HG03097 (cell line): ENCODE data around the gene SSU72.
"Not testable (repeated sequence)": the region's sequence is repeated elsewhere in the genome, so short reads cannot be mapped to it uniquely, and the experiment has no call there.

Experiments used
- ATAC-seq: cut with Tn5 transposase; IDR thresholded peaks from one replicate; pipeline ENCODE4 v1.9.1; 2021; ENCODE audit not compliant: unreplicated experiment, low FRiP score

SSU72 gene

GRCh38 chr1:1561801-1562470 lies 12.7 kb downstream of the SSU72 start:
- no peak for ATAC-seq

DNA sequence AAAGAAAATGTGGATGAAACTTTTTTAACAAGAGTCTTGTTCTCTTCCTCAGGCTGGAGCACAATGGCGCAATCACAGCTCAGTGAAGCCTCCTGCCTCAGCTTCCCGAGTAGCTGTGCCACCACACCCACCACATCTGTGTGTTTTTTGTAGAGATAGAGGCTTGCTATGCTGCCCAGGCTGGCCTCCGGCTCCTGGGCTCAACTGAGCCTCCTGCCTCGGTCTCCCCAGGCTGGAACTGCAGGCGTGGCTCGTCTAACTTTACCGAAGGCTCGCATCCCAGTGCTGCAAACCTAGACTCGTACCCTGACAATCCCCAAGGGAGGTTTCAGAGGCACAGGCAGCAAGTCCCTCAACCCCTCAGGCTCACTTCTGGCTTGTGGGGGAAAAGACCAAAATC lies 14.5 kb downstream of the SSU72 start:
- ATAC-seq, result no peak

DNA sequence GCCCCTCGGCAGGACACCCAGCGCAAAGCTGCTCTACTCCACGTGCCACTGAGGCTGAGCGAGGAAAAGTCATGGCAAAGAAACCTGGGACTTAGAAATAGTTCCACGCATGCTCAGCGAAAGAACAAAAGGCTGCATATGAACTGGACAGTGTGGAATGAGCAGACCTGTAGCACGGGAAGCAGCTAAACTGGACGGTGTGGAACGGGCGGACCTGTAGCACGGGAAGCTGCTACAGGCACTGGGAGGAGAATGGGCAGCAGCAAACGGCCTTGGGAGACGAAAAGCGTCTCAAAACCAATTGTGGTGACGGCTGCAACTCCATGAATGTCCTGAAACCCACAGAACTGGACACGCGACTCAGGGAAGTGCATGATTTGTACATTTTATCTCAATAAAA lies 15.6 kb downstream of the SSU72 start:
- no peak for ATAC-seq

GRCh38 chr1:1558591-1558990 lies 16.1 kb downstream of the SSU72 start:
- no peak for ATAC-seq

GRCh38 chr1:1557688-1558087 lies 17.0 kb downstream of the SSU72 start:
- not testable (repeated sequence) for ATAC-seq

GRCh38 chr1:1556961-1557360 lies 17.7 kb downstream of the SSU72 start:
- not testable (repeated sequence) for ATAC-seq

DNA sequence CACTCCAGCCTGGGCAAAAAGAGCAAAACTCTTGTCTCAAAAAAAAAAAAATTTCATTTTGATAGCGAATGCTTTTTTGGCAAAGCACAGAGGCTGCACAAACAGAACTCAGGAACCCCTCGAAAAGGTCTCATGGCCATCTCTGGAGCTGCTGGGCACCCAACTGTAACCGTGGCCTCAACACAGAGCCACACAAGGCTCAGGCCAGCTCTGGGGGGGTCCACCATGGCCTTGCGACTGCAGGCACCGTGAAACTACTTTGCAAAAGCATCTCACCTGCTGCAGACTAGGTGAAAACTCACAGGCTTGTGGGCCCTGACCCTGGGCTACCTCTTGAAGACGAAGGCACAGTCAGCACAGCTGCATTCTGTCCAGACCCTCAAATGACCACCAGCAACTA lies 18.2 kb downstream of the SSU72 start:
- ATAC-seq, result no peak

DNA sequence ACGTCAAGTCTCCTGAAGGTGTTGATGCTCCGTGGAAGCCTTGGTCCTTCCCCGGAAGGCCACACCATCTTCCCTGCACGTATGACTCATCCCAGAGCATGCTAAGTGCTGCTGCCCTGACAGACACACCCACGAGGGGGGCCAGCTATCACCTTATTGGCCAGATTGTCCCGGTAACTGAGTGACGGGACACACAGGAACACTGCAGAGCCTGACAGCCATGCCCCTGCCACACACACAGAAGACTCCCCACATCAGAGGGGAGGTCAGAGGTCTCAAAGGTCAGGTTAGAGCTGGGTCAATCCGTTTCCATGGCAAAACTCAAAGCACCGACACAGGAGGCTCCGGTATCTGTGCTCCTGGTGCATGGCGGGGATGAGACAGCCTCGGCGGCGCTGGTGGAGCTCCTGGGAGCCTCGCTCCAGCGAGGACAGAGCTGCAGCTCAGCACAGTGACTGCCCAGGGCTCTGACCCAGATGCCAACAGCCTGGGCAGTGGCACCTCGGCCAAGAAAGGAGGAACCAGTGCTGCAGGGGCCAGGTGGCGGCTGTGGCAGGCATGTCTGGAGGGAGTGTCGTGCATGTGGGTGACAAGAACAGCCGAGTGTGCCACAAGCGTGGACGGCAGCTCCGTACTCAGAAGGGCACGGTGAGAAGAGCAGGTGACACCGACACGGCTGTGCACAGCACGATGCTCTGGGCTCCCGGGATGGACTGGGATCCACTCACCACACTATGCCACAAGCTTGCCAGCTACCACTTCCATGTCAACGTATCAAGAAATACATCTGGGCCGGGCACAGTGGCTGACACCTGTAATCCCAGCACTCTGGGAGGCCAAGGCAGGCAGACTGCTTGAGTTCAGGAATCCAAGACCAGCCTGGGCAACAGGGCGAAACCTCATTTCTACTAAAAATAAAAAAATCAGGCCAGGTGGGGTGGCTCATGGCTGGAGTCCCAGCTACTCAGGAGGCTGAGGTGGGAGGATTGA lies 19.4 kb downstream of the SSU72 start:
- no peak for ATAC-seq

GRCh38 chr1:1554550-1554925 lies 20.1 kb downstream of the SSU72 start:
- ATAC-seq, result no peak

- ATAC-seq, result no peak
These were observed 20.7 kb downstream of the SSU72 start for GRCh38 chr1:1553821-1554494.

- ATAC-seq, result no peak
These were observed 22.4 kb downstream of the SSU72 start for GRCh38 chr1:1552263-1552639.

DNA sequence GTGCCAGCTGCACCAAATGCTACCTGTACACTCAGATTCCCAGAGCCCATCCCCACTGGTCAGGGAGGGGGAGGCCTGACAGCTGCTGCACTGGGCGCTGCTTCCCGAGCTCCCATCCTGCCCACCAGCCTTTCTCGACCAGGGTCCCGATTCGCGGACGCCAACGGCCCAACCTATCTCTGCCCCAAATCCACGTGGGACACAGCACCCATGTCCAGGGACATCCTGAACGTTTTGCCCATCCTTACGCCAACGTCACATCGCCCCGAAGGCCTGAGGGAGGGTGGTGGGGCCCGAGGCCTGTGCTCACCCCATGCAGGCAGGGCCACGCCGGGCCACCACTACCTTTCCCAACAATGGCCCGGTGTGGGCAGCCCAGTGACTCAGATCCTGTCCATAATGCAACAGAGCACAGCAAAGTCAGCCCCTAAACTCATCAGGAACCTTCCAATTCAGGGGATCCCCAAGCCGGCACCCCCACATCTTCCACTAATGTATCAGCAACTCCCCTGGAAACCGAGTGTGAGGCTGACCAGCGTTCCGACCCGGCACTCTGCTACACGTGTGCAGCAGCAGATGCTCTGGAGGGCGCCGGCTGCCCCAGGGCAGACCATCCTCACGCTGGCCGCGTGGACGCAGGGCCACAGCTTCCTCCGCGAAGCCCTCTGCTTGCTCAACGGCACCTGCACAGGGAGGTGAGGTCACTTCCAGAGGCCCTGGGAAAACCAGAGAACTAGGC lies 23.0 kb downstream of the SSU72 start:
- no peak for ATAC-seq

DNA sequence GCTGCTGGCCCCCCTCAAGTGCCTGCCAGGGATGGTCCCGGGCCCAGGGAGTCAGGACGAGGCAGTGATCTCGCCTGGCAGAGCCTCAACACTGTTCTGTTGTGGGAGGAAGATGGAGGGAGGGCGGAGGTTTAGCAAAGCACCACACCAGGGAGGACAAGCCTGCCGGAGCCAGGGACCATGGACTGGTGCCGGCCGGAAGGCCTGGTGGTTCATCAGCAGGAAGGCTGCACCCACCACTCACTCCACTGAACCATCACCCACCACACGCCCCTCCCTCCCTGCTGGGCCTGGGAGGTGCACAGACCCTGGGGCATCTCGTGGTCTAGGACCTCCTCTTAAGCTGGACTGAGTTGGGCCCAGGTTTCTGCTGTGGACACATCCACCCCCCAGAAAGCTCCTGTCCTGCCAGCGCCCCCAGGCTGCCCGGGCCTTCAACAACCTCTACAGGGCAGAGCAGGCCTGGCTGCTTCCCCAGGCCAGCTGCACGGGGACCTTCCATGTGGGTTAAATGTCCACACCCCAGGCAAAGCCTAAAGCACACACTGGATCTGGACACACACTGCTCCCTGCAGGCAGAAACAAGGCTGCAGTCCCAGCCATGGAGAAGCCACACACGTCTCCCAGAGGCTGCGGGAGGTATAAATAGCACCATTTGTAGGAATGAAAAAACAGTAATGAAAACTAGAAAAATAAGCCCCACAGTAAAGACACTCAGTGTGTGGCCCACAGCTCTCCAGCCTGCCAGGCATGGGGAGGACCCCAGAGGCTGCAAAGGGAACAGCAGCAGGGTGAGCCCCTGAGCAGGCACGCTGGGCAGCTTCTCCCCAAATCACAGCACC lies 23.9 kb downstream of the SSU72 start:
- no peak for ATAC-seq

DNA sequence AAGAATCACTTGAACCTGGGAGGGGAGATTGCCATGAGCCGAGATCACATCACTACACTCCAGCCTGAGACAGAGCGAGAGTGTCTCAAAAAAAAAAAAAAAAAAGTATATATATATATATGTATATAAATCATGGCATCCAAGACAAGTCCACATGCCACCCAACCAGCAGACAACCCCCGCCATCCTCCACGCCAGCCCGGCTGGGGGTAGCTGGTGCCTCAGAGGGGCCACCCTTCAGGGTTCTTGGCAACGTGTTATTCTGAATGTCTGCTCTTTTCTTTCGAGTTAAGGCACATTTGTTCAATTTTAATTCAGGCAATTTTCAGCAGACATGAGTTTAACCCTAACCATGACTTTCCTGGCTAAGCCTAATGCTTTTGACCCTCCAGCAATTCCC lies 24.6 kb downstream of the SSU72 start:
- ATAC-seq, result no peak

GRCh38 chr1:1548591-1548990 lies 26.1 kb downstream of the SSU72 start:
- ATAC-seq, result no peak

- no peak for ATAC-seq
These were observed 27.2 kb downstream of the SSU72 start for GRCh38 chr1:1547476-1547875.

DNA sequence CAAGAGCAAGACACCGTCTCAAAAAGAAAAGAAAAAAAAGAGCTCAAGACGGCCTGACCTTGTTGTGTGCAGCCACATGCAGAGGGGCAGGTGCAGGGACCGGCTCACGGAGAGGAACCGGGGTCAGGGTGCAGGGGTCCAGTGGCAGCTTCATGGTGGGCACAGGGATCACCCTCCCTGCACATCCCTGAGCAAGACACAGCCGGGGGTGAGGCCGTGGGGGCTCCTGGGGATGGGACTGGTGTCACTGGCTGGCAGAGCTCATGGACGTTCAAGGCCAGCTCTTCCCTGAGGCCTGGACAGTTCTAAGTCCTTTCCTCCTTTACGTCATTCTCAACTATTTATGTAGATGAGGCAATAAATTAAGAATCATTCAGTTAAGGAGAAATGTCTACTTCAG lies 27.7 kb downstream of the SSU72 start:
- ATAC-seq, result no peak

DNA sequence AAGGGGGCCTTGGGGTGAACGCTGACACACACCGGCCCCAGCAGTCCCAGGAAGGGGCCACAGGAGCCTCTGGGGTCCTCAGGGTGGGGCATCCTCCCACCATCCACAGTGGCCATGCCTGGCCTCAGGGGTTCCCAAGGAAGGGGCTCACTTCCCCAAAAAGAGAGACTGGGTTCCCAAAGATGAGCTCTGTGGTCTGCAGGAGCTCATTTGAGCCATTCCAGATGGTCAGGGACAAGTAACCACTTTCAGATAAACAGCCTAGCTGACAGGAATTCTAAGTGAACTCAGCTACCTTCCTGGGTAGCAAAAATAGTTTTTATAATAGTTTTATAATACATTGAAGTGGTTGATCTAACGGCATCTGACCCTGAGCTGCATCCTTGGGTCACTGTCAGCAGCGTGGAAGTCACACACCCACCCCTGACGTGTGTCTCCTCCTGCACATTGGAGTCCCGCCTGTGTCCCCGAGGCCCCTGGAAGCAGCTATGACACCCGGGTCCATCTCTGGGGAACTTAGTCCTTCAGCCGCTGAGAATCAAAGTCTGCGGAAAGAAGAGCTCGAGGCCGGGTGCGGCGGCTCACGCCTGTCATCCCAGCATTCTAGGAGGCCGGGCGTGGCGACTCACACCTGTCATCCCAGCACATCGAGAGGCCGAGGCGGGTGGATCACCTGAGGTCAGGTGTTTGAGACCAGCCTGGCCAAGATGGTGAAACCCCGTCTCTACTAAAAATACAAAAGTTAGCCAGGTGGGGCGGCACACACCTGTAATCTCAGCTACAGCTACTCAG lies 28.5 kb downstream of the SSU72 start:
- no peak for ATAC-seq

DNA sequence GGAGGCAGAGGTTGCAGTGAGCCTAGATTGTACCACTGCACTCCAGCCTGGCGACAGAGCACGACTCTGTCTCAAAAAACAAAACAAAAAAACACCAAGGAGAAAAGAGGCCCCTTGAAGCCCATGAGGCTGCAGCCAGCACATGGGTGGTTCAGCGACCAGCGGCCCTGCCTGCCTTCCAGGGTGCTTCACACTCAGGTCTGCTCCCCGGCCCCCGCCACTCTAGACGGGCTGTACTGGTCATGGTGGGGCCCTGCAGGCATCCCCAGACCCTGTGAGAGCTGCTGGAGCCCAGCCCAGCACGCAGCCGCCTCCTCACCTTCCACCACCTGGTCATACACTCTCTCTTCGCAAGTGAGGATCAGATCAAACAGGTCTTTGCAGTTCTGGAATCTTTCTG lies 30.1 kb downstream of the SSU72 start:
- no peak for ATAC-seq
